IMR-90 (cell line): ENCODE measurements around the gene CATSPER3.

Experiments
- CHD1 ChIP-seq: IDR thresholded peaks from 2 replicates; pipeline ENCODE4 v1.6.1; 2012; ENCODE audit warnings: low read depth, low read length, improper control_type of control experiment
- FOS ChIP-seq: fragments of 150-350 bp; IDR thresholded peaks from 2 replicates; pipeline ENCODE4 v1.6.1; 2016; ENCODE audit warnings: low read depth, low read length
- POLR2A ChIP-seq: IDR thresholded peaks from 2 replicates; pipeline ENCODE4 v1.6.1; 2012; ENCODE audit warnings: mild to moderate bottlenecking, low read depth, low read length
- SMC3 ChIP-seq: fragments of 150-350 bp; IDR thresholded peaks from 2 replicates; pipeline ENCODE4 v1.6.1; 2016; ENCODE audit warnings: low read depth, mild to moderate bottlenecking, antibody characterized with exemption, low read length, moderate library complexity
- USF2 ChIP-seq: fragments of 150-350 bp; IDR thresholded peaks from 2 replicates; pipeline ENCODE4 v1.6.1; 2017; ENCODE audit warnings: mild to moderate bottlenecking, antibody characterized with exemption, low read length, low read depth
- TF ChIP-seq, protein P1 (sequence below): conservative IDR thresholded peaks from 2 replicates; pipeline ENCODE4 v1.5.1; 2012; ENCODE audit warnings: mild to moderate bottlenecking, low read depth, low read length, improper control_type of control experiment

DNA sequence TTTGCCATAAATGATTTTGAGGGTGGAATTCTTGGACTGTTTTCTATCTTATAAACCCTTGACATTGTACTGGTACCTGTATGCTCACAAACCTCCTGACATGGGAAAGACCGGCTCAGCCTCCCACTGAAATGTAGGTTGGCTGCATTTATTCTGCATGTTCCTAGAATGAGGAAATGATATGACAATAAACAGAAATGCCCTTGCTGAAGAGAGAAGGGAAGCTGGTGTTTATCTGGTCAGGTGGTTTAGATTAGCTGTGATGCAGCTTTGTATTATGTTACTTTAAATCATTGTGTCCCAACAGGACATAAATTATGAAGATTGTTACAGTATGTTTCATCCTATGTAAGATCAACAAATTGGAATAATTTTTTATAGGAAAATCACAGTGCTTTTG lies 23.1 kb upstream of the CATSPER3 start:
- TF ChIP-seq, protein P1, sequence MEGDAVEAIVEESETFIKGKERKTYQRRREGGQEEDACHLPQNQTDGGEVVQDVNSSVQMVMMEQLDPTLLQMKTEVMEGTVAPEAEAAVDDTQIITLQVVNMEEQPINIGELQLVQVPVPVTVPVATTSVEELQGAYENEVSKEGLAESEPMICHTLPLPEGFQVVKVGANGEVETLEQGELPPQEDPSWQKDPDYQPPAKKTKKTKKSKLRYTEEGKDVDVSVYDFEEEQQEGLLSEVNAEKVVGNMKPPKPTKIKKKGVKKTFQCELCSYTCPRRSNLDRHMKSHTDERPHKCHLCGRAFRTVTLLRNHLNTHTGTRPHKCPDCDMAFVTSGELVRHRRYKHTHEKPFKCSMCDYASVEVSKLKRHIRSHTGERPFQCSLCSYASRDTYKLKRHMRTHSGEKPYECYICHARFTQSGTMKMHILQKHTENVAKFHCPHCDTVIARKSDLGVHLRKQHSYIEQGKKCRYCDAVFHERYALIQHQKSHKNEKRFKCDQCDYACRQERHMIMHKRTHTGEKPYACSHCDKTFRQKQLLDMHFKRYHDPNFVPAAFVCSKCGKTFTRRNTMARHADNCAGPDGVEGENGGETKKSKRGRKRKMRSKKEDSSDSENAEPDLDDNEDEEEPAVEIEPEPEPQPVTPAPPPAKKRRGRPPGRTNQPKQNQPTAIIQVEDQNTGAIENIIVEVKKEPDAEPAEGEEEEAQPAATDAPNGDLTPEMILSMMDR, result no peak
- TF ChIP-seq CHD1 (no peak), POLR2A (no peak), FOS (no peak), SMC3 (no peak), USF2 (no peak)
